GM21717 (cell line): Measurements from ENCODE around the gene TAB3.

ENCODE experiments used
- ATAC-seq: cut with Tn5 transposase; IDR thresholded peaks from one replicate; pipeline ENCODE4 v1.9.1; 2021; ENCODE audit warnings: mild to moderate bottlenecking, moderate library complexity; ENCODE audit not compliant: unreplicated experiment

TAB3 gene

GRCh38 chrX:30779453-30780030 lies 109.5 kb downstream of the TAB3 start:
- ATAC-seq, result no peak

GRCh38 chrX:30777575-30777974 lies 111.5 kb downstream of the TAB3 start:
- ATAC-seq, result no peak
